ENCODE data around the gene PLXNA4. TPM values are rescaled to one million over a fixed set of nuclear protein-coding genes. Genes with fewer than 3 reads are reported as not detected.

The PLXNA4 gene, protein sequence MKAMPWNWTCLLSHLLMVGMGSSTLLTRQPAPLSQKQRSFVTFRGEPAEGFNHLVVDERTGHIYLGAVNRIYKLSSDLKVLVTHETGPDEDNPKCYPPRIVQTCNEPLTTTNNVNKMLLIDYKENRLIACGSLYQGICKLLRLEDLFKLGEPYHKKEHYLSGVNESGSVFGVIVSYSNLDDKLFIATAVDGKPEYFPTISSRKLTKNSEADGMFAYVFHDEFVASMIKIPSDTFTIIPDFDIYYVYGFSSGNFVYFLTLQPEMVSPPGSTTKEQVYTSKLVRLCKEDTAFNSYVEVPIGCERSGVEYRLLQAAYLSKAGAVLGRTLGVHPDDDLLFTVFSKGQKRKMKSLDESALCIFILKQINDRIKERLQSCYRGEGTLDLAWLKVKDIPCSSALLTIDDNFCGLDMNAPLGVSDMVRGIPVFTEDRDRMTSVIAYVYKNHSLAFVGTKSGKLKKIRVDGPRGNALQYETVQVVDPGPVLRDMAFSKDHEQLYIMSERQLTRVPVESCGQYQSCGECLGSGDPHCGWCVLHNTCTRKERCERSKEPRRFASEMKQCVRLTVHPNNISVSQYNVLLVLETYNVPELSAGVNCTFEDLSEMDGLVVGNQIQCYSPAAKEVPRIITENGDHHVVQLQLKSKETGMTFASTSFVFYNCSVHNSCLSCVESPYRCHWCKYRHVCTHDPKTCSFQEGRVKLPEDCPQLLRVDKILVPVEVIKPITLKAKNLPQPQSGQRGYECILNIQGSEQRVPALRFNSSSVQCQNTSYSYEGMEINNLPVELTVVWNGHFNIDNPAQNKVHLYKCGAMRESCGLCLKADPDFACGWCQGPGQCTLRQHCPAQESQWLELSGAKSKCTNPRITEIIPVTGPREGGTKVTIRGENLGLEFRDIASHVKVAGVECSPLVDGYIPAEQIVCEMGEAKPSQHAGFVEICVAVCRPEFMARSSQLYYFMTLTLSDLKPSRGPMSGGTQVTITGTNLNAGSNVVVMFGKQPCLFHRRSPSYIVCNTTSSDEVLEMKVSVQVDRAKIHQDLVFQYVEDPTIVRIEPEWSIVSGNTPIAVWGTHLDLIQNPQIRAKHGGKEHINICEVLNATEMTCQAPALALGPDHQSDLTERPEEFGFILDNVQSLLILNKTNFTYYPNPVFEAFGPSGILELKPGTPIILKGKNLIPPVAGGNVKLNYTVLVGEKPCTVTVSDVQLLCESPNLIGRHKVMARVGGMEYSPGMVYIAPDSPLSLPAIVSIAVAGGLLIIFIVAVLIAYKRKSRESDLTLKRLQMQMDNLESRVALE (N-terminal part only)
- 1 to 10 TPM; 3.8 to 5.5 TPM for total RNA-seq
- polyA plus RNA-seq (ENCODE audit: insufficient read depth, low read depth, low replicate concordance), result 3.4 TPM
- long read RNA-seq, donor 1, result 0 reads
- long read RNA-seq, donor 2, result 0 reads

DNA sequence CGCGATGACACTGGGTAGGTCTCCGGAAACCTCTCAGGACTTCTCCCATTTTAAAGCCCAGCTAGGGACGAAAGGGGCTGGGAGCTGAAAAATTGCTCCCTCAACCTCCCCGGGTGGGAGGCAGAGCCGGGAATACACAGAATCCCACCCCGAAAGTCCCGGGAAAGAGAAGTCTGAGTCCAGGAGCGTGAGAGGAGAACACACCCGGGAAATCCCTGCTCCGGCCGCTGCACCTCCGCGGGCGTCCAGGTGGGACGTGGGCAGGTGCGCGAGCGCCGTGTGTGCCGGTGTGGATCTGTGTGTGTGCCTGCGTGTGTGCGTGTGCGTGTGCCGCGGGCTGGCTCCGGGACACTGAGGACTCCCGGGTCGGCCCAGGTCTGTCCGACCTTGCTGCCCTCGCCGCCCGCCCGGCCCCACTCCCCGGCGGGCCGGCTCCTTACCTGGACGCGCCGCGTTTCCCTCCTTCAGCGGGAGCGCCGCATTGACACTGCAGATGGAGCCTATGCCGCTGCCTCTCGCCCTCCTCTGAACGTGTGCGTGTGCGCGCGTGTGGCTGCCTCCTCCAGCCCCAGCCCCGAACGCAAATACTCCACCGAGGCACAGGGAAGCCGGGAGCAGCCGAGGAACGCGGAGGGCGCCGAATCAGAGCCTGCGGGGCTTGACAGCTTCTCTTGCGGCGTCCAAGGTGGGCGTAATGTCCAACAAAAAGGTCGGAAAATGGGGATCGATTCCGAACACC, at the start of gene PLXNA4:
Gene PLXNA4, minus strand, starts transcription at position 489 of the 739 bp plus-strand sequence. CDS start 67,777 bp downstream, outside the sequence.
- no peak for TF ChIP-seq POLR2A (IDR thresholded peaks at IDR 0.05)
- no peak for TF ChIP-seq CTCF (IDR thresholded peaks at IDR 0.05)
- Histone ChIP-seq H3K4me1 (peaks cover 16% of the 10 kb centered on the region), H3K4me3 (peak within 1 kb of the TSS; percentile 45 to 46), H3K36me3 (ENCODE audit: low read depth, missing control alignments) (no peaks in the 10 kb centered on the region), H3K27ac (no peak within 1 kb of the TSS), H3K27me3 (no peaks in the 10 kb centered on the region), H3K9me3 (no peaks in the 10 kb centered on the region)
- 1 to 2% methylated on average over 19 to 42 of the region's 67 CpGs for WGBS, 2 donors
- intact Hi-C loops (cut with DNase I; ENCODE audit: low total_unique reads), result loop anchor here (5.0 kb wide), 1 partner anchor 254 kb away; no protein-coding TSS in a partner anchor
- DNase-seq, result peak; percentile 22

GRCh38 chr7:132625651-132626050, 49.4 kb upstream of the PLXNA4 start:
- Histone ChIP-seq H3K27ac (no peak overlapping the region), H3K4me1 (no peaks in the 10 kb centered on the region), H3K36me3 (ENCODE audit: low read depth, missing control alignments) (no peaks in the 10 kb centered on the region), H3K27me3 (no peaks in the 10 kb centered on the region), H3K4me3 (no peak overlapping the region), H3K9me3 (no peaks in the 10 kb centered on the region)
- intact Hi-C loops (cut with DNase I; ENCODE audit: low total_unique reads), result no loop called here
- 79 to 90% methylated on average over 2 of the region's 2 CpGs for WGBS, 2 donors
- no peak for DNase-seq
- TF ChIP-seq POLR2A (IDR thresholded peaks at IDR 0.05) (no peak), CTCF (IDR thresholded peaks at IDR 0.05) (no peak)

DNA sequence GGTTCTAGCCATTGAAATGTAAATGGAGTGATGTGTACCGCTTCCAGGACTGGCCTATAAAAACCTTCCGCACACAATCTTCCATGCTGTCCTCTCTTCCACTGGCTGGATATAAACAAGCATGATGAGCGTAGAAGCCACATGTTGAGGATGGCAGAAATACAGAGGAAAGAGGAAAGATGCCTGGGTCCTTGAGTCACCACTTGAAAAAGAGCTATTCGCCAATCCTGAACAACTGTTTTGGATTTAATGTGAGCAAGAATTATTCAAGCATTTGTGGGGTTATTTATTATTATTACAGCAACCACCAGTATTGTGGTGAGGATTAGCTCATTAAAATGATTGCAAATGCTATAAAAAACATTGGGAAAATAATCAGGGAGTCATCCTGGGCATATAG, 45.8 kb upstream of the PLXNA4 start:
- intact Hi-C loops (cut with DNase I; ENCODE audit: low total_unique reads), result no loop called here
- DNase-seq, result no peak
- H3K4me1 ChIP-seq, result no peaks in the 10 kb centered on the region
- no peaks in the 10 kb centered on the region for H3K27me3 ChIP-seq
- H3K9me3 ChIP-seq, result no peaks in the 10 kb centered on the region
- H3K4me3 ChIP-seq, result no peak overlapping the region
- TF ChIP-seq CTCF (IDR thresholded peaks at IDR 0.05), result no peak
- TF ChIP-seq POLR2A (IDR thresholded peaks at IDR 0.05), result no peak
- H3K36me3 ChIP-seq (ENCODE audit: low read depth, missing control alignments), result no peaks in the 10 kb centered on the region
- WGBS, 2 donors, result 94 to 96% methylated on average over 4 of the region's 4 CpGs
- H3K27ac ChIP-seq, result no peak overlapping the region

DNA sequence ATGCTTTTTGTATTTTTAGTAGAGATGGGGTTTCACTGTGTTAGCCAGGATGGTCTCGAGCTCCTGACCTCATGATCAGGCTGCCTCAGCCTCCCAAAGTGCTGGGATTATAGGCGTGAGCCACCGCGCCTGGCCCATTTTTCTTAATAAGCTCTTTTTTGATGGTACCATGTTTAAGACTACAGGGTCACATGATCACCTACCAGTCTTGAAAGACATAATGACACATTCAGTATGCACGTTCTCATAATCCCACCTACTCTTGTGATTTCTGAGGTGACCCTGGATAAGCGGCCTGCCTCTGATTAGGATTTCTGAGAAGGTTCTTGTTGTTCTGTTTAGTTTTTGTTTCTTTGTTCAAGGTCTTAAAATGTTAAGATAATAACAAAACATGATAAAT, 43.7 kb upstream of the PLXNA4 start:
- intact Hi-C loops (cut with DNase I; ENCODE audit: low total_unique reads), result no loop called here
- Histone ChIP-seq H3K4me3 (no peak overlapping the region), H3K36me3 (ENCODE audit: low read depth, missing control alignments) (no peaks in the 10 kb centered on the region), H3K4me1 (no peaks in the 10 kb centered on the region), H3K27ac (no peak overlapping the region), H3K9me3 (no peaks in the 10 kb centered on the region), H3K27me3 (no peaks in the 10 kb centered on the region)
- 84 to 88% methylated on average over 6 of the region's 6 CpGs for WGBS, 2 donors
- no peak for DNase-seq
- TF ChIP-seq CTCF (IDR thresholded peaks at IDR 0.05) (no peak), POLR2A (IDR thresholded peaks at IDR 0.05) (no peak)
